ENCODE measurements around the gene ISL2.

GRCh38 chr15:76341366-76342057 lies 4.9 kb downstream of the ISL2 start:
- TF ChIP-seq ZNF436 (CRISPR knock-in tag; IDR thresholded peaks at IDR 0.05) (no peak), TBP (optimal IDR thresholded peaks at IDR 0.05; ENCODE audit: low read depth, low read length) (no peak), TARDBP (IDR thresholded peaks at IDR 0.05) (no peak), MAFK (IDR thresholded peaks at IDR 0.05; ENCODE audit: low read length) (no peak)
